Endodermal cell (in vitro differentiated cells): ENCODE results near the gene C17orf107. TPM values are rescaled to one million over a fixed set of nuclear protein-coding genes. Genes with fewer than 3 reads are reported as not detected.

Experiments used
- DNase-seq: peaks from one replicate; pipeline ENCODE4 v3.0.0-alpha.2; 2017
- H3K27ac ChIP-seq: 2 replicates; pipeline ENCODE4 v1.5.1; 2013; ENCODE audit warnings: mild to moderate bottlenecking, low read depth, low read length, moderate library complexity
- H3K27me3 ChIP-seq: 2 replicates; pipeline ENCODE4 v1.6.1; 2013; ENCODE audit warnings: mild to moderate bottlenecking, low read length, moderate library complexity; ENCODE audit not compliant: insufficient read depth, control insufficient read depth, poor library complexity, severe bottlenecking
- H3K36me3 ChIP-seq: 2 replicates; pipeline ENCODE4 v1.7.0; 2013; ENCODE audit warnings: mild to moderate bottlenecking, low read length, moderate library complexity; ENCODE audit not compliant: control insufficient read depth, insufficient read depth
- H3K4me1 ChIP-seq: one replicate; pipeline ENCODE4 v1.7.0; 2013; ENCODE audit warnings: low read length; ENCODE audit not compliant: control insufficient read depth, insufficient read depth
- H3K4me3 ChIP-seq: 2 replicates; pipeline ENCODE4 v1.5.1; 2013; ENCODE audit warnings: mild to moderate bottlenecking, low read length, moderate library complexity
- H3K9ac ChIP-seq: 2 replicates; pipeline ENCODE4 v1.6.1; 2013; ENCODE audit warnings: mild to moderate bottlenecking, low read length, moderate library complexity; ENCODE audit not compliant: poor library complexity, severe bottlenecking; ENCODE audit errors: extremely low read depth
- H3K9me3 ChIP-seq: 2 replicates; pipeline ENCODE4 v1.6.1; 2013; ENCODE audit warnings: mild to moderate bottlenecking, low read length, moderate library complexity; ENCODE audit not compliant: control insufficient read depth
- H3K27ac Mint-ChIP-seq: 2 replicates; pipeline ENCODE4 v1.8.0; 2020; ENCODE audit warnings: mixed read lengths
- H3K27me3 Mint-ChIP-seq: 2 replicates; pipeline ENCODE4 v1.8.0; 2021; ENCODE audit warnings: mild to moderate bottlenecking, mixed read lengths; ENCODE audit not compliant: insufficient read depth
- H3K36me3 Mint-ChIP-seq: 2 replicates; pipeline ENCODE4 v1.8.0; 2020; ENCODE audit warnings: low read depth, mixed read lengths
- H3K4me1 Mint-ChIP-seq: 2 replicates; pipeline ENCODE4 v1.8.0; 2020; ENCODE audit warnings: mixed read lengths
- H3K4me3 Mint-ChIP-seq: 2 replicates; pipeline ENCODE4 v1.8.0; 2020; ENCODE audit warnings: mild to moderate bottlenecking, moderate library complexity, mixed read lengths
- H3K9me3 Mint-ChIP-seq: 2 replicates; pipeline ENCODE4 v1.8.0; 2020; ENCODE audit warnings: mild to moderate bottlenecking, mixed read lengths
- CTCF ChIP-seq: fragments of 200-600 bp; sonication (generic); conservative IDR thresholded peaks from 2 replicates; pipeline ENCODE4 v1.5.0; 2021; ENCODE audit warnings: antibody characterized with exemption, mild to moderate bottlenecking
- WGBS, 2 experiments: methylation state at CpG; one replicate each; pipeline versions ENCODE4 v1.1.5 to v1.1.7; 2013; ENCODE audit warnings: missing lambda C conversion rate in 2 of 2, mixed read lengths in 1 of 2; ENCODE audit not compliant: insufficient coverage in 1 of 2, insufficient read length in 1 of 2; 5-methylcytosine and 5-hydroxymethylcytosine counted together
- total RNA-seq, 2 donors: library from RNA; stranded (reverse); fragmentation: NEBNext Ultra II Directional in 1 of 2; extraction: Animal tissue kit (Norgen Biotek cat#: 25700) in 1 of 2; gene quantifications; 2 replicates in 1 of 2; 3 replicates in 1 of 2; pipeline ENCODE4 v1.2.1, GENCODE V29; 2021

Gene C17orf107
- total RNA-seq, 2 donors from 2014 or later = 0.82 to 4.8 TPM

- Histone ChIP-seq H3K9ac (no peak overlapping the region), H3K4me3 (no peak overlapping the region), H3K9me3 (no peaks in the 10 kb centered on the region), H3K27me3 (no peaks in the 10 kb centered on the region), H3K27ac (no peak overlapping the region), H3K4me1 (no peaks in the 10 kb centered on the region), H3K36me3 (peaks cover 12% of the 10 kb centered on the region)
- Mint-ChIP-seq H3K9me3 (no peaks in the 10 kb centered on the region), H3K36me3 (peaks cover 17% of the 10 kb centered on the region), H3K27ac (no peak overlapping the region), H3K4me3 (peak overlapping the region; percentile 68), H3K4me1 (peaks cover 6% of the 10 kb centered on the region), H3K27me3 (peaks cover 11% of the 10 kb centered on the region)
- WGBS, 2 experiments = 88% methylated on average over 10 to 34 of the region's 34 CpGs
- TF ChIP-seq CTCF = no peak
- no peak for DNase-seq
Observed at GRCh38 chr17:4898927-4899326, 409 bp upstream of the C17orf107 start.

DNA sequence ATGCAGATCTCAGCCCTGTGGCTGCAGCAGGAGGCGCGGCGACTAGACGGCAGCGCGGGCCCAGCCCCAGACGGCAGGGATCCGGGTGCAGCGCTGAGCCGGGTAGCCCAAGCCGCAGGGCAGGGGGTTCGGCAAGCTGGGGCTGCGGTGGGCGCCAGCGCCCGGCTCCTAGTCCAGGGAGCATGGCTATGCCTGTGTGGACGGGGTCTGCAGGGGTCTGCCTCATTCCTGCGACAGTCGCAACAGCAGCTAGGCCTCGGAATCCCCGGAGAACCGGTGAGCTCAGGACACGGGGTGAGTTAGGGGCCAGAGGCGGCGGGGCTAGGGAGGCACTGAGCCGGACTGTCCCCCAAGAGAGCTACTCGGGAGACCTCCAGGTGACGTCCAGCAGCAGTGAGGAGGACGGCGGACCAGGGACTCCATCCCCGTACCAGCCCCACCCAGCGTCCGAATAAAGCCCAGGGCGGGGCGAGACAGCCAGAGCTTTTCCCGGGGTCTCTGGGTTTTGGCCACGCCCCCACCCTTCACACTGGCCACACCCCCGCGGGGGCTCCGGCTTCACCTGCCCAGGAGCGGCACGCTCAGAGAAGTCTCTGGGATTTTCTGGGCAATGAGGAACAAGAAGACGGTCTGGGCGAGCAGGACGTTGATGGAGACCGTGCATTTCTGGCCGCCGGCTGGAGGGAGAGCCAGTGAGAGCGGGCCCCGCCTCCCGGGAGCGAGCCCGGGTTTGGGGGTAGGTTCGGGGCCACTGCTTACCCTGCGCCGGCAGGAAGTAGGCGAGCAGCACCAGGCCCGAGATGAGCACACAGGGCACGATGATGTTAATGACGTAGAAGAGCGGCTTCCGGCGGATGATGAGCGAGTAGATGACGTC, 1.1 kb downstream of the C17orf107 start:
- peaks cover 12% of the 10 kb centered on the region for H3K36me3 Mint-ChIP-seq
- no peak overlapping the region for H3K4me3 ChIP-seq
- 93 to 96% methylated on average over 56 to 65 of the region's 65 CpGs for WGBS, 2 experiments
- no peaks in the 10 kb centered on the region for H3K9me3 Mint-ChIP-seq
- no peaks in the 10 kb centered on the region for H3K27me3 ChIP-seq
- peaks cover under 1% of the 10 kb centered on the region for H3K36me3 ChIP-seq
- H3K27ac ChIP-seq = no peak overlapping the region
- no peak overlapping the region for H3K27ac Mint-ChIP-seq
- H3K4me3 Mint-ChIP-seq = peak overlapping the region; percentile 68
- peaks cover 16% of the 10 kb centered on the region for H3K27me3 Mint-ChIP-seq
- H3K9me3 ChIP-seq = no peaks in the 10 kb centered on the region
- peaks cover 6% of the 10 kb centered on the region for H3K4me1 Mint-ChIP-seq
- TF ChIP-seq CTCF = no peak
- DNase-seq = peak; percentile 97
- no peaks in the 10 kb centered on the region for H3K4me1 ChIP-seq
- no peak overlapping the region for H3K9ac ChIP-seq

DNA sequence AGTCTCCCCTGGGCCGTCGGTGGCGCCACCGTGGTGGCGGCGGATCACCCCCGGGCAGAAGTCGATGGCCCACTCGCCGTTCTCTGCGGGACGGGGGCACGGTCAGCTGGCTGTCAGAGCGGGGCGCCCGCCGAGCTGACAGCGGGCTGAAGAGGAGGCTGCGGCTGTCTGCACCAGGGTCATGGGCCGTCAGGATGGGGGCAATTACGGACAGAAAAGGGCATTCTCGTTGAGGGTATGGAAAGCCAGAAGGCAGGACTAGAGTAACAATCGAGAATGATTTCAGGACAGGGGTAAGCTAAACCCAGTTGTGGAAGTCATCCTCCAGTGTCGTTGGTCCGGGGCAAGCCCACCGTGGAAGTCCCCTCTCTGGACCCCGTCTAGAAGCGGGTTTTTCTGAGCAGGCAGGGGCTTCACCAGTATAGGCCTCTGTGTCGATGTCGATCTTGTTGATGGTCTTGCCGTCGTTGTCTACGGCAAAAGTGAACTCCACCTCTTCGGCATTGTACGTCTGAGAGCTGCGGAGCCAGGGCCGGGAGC, 1.8 kb downstream of the C17orf107 start:
- WGBS, 2 experiments = 96 to 98% methylated on average over 29 to 37 of the region's 37 CpGs

More for the DNA sequence above, 1.8 kb downstream of the C17orf107 start:
- Mint-ChIP-seq H3K36me3 (peaks cover 7% of the 10 kb centered on the region), H3K4me3 (peak overlapping the region; percentile 68), H3K27ac (no peak overlapping the region), H3K27me3 (peaks cover 20% of the 10 kb centered on the region), H3K9me3 (no peaks in the 10 kb centered on the region), H3K4me1 (peaks cover 6% of the 10 kb centered on the region)
- Histone ChIP-seq H3K4me1 (no peaks in the 10 kb centered on the region), H3K36me3 (no peaks in the 10 kb centered on the region), H3K9me3 (no peaks in the 10 kb centered on the region), H3K27me3 (no peaks in the 10 kb centered on the region), H3K9ac (no peak overlapping the region), H3K27ac (no peak overlapping the region), H3K4me3 (no peak overlapping the region)
- no peak for TF ChIP-seq CTCF
- DNase-seq = no peak
